SH-SY5Y (cell line): ENCODE measurements around the gene ABCA7.

Source experiments
- GATA2 ChIP-seq: IDR thresholded peaks from 2 replicates; pipeline ENCODE4 v1.6.1; 2011; ENCODE audit warnings: mild to moderate bottlenecking, low read depth, low read length
- GATA3 ChIP-seq: IDR thresholded peaks from 2 replicates; pipeline ENCODE4 v1.6.1; 2011; ENCODE audit warnings: low read depth, mild to moderate bottlenecking, low read length, moderate library complexity

DNA sequence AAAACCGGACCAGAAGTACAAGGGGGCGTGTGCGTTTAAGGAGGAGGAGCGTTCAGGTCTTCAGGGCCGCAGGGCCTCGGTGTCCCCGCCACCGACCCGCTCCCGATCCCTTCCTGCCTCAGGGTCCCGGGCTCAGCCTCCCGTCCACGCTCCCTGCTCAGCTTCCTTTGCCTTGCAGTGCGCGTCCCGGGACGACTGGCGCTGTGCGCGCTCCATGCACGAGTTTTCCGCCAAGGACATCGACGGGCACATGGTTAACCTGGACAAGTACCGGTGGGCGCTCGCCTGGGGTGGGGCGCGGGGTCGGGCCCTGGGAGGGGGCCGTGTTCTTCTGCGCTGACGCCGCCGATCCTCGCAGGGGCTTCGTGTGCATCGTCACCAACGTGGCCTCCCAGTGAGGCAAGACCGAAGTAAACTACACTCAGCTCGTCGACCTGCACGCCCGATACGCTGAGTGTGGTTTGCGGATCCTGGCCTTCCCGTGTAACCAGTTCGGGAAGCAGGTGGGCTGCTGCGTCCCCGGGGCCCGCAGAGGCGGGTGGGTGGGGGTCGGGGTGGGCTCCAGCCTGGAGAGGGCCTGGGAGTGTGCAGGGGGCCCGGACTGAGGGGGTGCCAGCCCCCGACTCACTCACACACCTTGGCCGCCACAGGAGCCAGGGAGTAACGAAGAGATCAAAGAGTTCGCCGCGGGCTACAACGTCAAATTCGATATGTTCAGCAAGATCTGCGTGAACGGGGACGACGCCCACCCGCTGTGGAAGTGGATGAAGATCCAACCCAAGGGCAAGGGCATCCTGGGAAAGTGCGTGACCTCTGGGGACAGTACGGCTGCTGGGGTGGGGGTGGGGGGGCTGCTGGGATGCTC, 65.3 kb downstream of the ABCA7 start:
- no peak for TF ChIP-seq GATA3
- no peak for TF ChIP-seq GATA2
